GM21390 (cell line): ENCODE results near the gene OTUD4.
A peak's percentile ranks its signal among the peaks of the same experiment; 100 is the strongest.
"Not testable (repeated sequence)": the region's sequence is repeated elsewhere in the genome, so short reads cannot be mapped to it uniquely, and the experiment has no call there.

Experiments used
- ATAC-seq: cut with Tn5 transposase; IDR thresholded peaks from one replicate; pipeline ENCODE4 v1.9.1; 2021; ENCODE audit not compliant: unreplicated experiment

The OTUD4 gene, protein sequence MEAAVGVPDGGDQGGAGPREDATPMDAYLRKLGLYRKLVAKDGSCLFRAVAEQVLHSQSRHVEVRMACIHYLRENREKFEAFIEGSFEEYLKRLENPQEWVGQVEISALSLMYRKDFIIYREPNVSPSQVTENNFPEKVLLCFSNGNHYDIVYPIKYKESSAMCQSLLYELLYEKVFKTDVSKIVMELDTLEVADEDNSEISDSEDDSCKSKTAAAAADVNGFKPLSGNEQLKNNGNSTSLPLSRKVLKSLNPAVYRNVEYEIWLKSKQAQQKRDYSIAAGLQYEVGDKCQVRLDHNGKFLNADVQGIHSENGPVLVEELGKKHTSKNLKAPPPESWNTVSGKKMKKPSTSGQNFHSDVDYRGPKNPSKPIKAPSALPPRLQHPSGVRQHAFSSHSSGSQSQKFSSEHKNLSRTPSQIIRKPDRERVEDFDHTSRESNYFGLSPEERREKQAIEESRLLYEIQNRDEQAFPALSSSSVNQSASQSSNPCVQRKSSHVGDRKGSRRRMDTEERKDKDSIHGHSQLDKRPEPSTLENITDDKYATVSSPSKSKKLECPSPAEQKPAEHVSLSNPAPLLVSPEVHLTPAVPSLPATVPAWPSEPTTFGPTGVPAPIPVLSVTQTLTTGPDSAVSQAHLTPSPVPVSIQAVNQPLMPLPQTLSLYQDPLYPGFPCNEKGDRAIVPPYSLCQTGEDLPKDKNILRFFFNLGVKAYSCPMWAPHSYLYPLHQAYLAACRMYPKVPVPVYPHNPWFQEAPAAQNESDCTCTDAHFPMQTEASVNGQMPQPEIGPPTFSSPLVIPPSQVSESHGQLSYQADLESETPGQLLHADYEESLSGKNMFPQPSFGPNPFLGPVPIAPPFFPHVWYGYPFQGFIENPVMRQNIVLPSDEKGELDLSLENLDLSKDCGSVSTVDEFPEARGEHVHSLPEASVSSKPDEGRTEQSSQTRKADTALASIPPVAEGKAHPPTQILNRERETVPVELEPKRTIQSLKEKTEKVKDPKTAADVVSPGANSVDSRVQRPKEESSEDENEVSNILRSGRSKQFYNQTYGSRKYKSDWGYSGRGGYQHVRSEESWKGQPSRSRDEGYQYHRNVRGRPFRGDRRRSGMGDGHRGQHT

DNA sequence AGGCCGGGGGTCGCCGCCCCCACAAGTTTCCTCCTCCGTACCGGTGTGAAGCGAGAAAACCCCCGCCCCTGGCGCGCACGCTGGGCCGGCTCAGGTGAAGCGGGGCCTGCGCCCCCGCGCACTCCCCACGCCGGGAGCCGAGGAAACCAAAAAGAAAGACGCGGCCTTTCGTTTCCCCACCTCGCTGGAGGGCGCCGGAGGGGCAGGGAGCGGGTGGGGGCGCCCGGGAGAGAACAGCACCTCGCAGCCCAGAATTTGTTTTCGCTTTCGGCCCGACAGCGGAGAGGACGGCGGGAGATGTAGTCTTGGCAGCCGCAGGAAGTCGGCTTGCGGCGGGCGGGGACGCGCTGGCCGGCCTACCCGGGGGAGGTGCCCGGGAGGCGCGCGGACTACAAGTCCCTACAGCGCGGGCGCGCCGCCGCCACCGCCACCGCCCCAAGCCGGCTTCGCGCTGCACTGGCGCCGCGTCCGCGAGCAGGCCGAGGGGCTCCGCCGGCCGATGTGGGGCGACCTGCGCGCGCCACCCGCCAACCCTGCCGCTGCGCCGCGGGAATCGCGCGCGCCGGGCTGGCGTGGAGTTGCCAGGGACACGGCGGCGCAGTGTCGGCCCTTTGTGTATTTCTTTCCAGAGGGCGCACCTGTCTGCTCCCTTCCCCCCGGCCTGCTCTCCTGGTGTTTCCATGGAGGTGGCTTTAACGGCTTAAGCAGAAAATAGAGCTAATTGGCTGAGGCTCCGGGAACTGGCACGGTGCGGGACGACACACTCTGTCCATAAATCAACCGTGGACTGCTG, at the start of gene OTUD4:
Gene OTUD4 (minus strand): TSS at position 292 of the 793 bp plus-strand sequence. CDS start 616 bp downstream, outside the sequence.
- peak; percentile 81 for ATAC-seq

DNA sequence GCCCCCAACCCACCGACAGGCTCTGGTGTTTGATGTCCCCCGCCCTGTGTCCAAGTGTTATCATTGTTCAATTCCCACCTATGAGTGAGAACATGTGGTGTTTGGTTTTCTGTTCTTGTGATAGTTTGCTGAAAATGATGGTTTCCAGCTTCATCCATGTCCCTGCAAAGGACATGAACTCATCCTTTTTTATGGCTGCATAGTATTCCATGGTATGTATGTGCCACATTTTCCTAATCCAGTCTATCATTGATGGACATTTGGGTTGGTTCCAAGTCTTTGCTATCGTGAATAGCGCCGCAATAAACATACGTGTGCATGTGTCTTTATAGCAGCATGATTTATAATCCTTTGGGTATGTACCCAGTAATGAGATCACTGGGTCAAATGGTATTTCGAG, 42.8 kb upstream of the OTUD4 start:
- ATAC-seq: not testable (repeated sequence)

DNA sequence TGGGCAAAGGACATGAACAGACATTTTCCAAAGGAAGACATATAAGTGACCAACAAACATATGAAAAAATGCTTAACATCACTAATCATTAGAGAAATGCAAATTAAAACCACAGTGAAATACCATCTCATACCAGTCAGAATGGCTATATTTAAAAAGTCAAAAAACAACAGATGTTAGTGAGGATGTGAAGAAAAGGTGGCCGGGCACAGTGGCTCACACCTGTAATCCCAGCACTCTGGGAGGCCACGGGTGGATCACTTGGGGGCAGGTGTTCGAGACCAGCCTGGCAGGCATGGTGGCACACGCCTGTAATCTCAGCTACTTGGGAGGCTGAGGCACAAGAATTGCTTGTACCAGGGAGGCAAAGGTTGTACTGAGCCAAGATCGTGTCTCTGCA, 41.1 kb upstream of the OTUD4 start:
- ATAC-seq: peak; percentile 42

DNA sequence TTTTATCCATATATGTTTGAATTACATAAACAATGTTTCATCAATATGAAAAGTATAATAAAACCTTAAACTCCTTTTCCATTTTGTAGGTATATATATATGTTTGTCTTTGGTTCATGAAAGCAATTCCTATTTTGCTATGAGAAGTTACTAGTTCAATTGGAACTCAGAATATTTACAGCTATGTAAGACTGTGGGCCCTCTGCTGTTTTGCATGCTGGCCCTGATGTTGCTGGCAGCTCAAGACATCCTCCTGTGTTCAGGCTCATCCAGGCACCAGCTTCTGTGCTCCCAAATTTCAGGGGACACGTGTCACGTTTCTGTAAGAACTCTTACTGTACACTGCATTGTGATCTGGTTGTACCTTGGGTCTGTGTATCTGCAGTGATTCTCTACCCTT, 38.7 kb upstream of the OTUD4 start:
- no peak for ATAC-seq

DNA sequence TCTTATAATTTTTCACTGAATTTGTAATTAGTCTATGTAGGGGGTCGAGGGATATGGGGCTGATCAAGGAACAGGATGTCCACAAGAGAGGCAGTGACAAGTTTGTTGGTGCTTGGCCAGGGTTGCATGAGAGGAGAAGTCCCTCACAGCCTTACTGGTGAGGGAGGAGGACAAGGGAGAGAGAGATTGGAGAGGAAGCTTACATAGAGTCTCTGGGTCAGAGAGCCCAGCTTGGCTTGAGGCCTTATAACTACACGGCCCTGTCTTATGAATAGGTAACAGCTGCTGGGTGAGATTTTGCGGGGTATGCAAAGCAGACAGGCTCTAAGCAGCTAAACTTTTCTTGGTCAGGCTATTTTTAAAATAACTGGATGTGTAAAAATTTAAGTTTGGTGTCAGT, 37.9 kb upstream of the OTUD4 start:
- peak; percentile 96 for ATAC-seq

DNA sequence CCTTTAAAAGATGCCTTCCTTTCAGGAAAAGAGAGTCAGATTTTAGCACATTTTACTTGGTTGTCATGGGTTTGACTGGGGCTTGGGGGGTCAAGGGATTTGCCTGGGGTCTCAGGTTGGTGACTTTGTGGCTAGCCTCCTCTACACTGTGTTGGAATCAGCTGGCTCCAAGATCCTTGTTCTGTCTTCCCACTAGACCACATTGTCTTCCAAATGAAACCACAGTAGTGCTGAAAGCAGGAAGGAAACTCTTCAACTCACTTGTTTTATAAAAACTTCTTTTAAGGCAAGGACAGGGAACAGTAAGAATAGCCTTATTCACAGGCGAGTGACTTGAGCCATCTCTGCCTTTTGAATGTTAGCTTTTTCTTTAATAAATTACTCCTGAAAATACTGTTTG, 37.0 kb upstream of the OTUD4 start:
- ATAC-seq: no peak

DNA sequence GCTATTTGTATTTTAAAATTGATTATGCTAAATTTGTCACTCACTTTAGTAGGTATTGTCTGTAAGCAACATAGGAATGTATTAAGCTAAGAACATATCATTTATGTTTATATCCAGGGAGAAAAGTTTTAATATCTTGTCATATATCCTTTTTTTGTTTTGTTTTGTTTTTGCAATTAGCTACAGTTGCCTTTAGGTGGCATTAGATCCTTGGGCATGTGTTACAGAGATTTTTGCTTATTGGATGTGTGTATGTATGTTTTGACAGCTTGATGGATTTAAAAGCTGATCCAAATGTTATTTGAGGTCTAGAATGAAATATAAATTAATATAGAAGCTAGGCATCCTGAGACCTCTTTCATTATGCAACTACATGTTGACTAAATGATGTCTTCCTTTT, 36.1 kb upstream of the OTUD4 start:
- ATAC-seq: no peak

DNA sequence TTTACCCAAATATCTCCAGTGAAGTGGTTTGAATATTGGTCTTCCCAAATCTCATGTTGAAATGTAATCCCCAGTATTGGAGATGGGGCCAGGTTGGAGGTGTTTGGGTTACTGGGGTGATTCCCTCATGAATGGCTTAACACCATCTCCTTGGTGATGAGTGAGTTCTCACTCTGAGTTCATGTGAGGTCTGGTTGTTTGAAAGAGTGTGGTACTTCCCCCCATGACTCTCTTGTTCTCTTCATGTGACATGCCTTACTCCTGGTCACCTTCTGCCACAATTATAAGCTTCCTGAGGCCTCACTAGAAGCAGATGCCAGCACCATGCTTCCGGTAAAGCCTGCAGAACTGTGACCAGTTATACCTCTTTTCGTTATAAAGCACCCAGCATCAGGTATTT, 32.9 kb upstream of the OTUD4 start:
- ATAC-seq: no peak

DNA sequence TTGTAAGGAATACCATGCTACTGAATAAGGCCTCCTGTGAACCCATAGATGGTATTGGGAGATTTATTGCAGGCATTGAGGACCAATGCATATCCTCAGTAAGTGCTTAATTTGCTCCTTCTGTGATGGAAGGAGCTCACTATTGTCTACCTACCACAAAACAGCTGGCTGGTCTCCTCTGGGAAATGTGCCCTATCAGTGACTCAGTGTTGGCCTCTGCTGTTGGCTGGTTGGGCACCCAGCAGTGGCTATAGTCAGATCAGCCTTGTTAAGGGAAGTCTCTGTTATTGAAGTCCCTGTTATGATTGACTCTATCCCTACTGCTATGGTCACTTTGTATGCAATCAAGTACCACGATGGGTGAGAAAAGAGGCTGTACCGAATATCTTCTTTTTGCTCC, 27.5 kb upstream of the OTUD4 start:
- no peak for ATAC-seq

DNA sequence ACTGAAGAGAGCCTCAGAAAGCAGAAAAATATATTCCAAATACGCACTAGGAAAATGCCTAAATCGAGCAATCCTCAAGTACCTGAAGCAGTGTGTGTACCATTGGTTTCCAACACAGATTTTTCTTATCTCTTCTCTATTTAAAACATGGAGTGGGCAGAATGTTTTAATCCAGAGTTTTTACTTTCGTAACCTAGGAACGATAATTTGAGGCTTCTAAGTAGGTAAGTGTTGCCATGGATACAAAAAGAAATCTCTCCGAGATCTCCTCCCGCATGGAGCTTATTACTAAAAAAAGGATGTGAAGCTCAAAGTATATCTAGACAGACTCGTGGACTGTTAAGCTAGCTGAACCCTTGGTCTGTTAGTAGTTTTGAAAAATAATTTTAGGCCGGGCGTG, 23.0 kb upstream of the OTUD4 start:
- ATAC-seq: no peak

DNA sequence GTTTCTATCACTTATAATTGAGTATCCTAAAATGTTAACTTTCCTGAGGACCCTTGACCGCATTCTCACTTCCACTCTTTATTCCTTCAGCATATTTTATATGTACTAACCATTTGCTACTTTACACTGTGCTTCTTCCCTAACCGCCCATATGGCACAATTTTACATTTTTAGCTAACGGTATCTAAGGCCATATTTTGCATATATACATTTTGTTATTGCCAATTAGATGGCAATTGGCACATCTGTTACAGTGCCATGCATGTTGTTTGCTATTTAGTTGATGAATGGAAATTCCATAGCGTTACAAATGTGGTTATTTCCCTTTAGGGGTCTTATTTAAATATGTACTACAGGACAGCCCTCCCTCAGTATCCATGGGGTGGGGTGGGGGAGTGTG, 20.0 kb upstream of the OTUD4 start:
- ATAC-seq: no peak

DNA sequence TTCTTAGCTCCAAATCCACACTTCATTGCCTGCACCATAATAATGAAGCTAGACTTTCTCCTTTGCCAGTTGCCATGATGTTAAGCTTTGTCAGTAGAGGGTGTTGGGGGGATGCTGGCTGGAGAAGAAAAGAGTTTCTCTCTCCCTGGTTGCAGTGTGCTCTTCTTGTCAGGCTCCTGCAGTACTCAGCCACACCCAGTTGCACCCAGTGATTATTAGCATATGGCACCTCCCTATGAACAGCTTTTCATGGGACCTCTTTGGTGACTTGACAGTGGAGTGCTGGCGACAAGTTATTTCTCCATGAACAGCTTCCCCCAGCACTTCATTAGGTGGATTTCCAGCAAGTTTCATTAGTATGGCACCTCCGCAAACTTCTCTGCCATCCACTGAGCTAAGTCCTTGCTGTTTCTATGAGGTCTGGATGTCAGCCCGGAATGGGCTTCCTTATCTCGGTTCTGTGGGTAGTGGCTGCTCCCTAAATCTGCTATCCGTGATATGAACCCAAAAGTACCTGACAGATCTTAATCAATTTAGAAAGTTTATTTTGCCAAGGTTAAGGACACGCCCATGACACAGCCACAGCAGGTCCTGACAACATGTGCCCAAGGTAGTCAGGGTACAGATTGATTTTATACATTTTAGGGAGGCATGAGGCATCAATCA, 18.8 kb upstream of the OTUD4 start:
- ATAC-seq: no peak

DNA sequence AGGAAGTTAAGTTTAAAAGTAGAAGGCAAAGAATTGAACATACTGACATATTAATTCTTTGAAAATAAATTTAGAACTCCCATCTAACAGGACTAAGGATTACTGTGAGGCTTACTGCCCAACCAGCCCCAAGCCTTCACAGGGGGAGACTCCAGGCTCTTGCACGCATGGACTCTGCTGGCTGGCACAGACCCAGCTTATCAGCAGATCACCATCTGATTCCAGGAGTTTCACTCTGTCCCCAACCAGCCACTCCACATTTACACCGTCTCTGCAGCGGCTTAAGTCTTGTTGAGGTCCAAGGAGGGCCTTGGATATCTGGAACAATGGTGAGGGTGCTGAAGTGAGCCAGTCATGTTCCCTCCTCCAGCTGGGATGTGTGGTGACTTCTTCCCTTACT, 16.4 kb upstream of the OTUD4 start:
- no peak for ATAC-seq

DNA sequence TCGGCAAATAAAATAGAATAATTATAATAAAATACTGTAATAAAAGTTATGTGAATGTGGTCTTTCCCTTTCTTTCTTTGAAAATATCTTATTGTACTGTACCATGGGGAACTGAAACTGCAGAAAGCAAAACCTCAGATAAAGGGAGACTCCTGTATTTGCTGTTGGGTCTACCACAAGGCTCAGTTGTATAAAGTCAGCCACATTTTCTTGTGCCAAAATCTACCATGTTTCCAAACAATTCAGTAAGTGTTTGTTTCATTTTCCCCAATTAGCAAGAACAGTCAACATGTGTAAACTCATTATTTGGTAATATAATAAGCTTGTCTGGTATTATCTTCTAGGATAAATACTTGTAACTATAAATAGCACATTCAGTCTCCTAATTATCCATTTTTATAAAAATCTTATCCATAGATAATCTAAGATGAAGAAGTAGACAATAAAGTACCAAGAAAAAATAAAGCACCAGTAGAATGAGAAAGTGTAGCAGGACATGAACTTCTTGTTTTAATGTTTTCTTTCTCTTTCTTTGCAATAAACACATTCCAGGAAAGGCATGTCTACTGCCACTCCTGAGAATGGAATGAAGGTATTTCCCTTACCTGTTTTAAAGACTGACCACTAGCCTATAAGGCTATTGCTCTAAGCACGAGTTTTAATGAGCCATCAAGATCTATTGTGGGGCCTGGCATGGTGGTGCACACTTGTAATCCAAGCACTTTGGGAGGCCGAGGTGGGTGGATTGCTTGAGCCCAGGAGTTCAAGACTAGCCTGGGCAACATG, 15.0 kb upstream of the OTUD4 start:
- peak; percentile 85 for ATAC-seq

DNA sequence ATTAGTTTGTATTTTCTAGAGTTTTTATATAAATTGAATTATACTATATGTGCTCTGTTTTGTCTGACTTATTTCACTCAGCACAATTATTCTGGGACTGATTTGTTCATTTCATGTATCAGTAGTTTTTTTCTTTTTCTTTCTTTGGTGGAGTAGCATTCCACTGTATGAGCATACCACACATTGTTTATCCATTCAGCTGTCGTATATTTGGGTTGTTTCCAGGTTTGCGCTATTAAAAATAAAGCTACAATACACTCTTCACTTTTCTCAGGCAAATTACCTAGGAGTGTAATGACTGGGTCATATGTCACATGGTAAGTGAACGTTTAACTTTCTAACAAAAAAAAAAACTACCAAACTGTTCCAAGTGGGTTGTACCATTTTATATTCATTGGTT, 9.6 kb upstream of the OTUD4 start:
- no peak for ATAC-seq

DNA sequence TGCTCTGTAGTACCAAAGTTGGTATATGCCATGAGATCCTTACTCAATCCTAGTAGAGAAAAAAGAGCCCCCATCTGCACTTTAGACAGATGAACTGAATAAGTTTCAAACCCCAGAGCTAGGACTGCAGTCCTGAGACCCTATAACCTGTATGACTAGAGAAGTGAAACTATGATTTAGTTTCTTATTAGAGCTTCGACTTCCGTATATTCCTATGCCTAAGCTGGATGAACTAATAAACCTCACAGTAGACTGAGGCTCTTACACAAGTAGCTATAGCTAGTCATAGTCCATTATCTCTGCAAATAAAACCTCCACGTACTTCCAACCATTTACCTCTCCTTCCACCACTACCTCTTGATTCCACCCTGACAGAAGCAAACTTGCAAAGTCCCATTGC, 6.3 kb upstream of the OTUD4 start:
- peak; percentile 91 for ATAC-seq

DNA sequence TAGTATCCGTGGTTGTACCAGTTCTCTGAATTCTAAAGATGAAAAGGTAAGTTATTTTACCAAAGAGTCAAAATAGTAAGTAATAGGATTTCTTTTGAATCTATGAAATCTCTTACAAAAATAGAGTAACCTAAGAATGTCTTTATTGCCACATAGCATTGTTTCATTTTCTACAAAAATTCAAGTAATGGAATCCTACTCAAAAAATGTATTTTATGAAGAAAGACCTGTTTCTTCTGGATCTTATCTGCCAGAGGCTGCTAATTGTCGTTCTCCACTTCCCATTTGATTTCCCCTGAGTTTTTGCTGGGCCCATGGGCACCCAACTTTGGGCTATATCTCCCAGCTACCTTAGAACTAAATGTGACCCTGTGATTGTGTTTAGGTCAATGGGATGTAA, 3.2 kb upstream of the OTUD4 start:
- no peak for ATAC-seq

DNA sequence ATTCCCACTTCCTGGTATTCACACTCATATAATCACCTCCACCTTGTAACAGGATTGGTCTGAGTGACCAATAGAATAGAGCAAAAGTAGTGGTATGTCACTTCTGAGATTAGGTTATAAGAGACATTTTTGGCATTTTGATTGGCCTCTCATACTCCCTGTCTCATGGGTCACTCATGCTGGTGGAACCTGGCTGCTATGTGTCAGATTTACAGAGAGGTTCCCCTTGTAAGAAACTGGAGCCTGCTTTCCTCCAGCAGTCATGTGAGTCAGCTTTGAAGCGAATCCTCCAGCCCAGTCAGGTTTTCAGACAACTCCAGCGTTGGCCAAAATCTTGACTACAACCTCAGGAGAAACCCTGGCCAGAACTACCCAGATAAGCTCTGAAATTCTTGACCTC, 2.6 kb upstream of the OTUD4 start:
- no peak for ATAC-seq

DNA sequence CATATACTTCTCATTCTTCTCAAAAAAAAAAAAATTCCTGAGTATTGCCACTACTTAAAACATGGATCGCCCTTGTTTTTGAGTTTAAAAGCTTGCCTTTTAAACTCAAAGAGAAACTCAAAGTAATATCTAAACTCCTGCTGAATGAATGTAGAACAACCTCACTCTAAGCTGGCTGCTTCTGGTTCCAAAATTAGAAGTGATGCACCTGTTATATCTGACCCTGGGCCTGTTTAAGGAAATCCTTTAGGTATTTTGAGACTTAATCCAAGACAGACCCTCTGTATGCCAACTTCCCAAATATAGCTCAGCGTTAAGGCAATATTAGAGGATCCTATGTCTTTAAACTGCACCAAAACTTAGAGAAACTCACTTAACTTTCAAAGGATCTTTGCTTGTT, 1.8 kb upstream of the OTUD4 start:
- no peak for ATAC-seq

DNA sequence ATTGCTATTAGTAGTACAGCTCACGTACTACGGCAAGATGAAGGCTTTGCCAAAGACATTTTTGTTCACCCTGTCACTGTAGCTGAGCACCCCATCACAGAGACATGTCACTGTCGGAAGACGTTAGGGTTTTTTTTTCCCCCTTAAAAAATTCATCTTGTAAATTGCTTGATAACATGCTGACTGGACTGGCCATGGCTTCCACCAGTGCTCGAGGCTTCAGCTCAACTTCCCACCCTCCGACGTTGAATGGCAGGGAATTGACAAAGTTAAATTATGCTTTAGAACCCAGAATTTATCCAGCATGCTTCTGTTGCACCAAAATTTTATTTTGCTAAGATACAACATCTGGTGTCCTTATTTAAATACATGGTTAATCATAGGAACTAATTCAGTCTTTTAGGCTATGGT, 707 bp upstream of the OTUD4 start:
- ATAC-seq: no peak
